Posterior cingulate gyrus (tissue), 11 donors: ENCODE results near the gene NUMBL.

Experiments used
- DNase-seq, 10 donors: peaks; one replicate each; pipeline versions ENCODE4 v3.0.0 to v3.0.0-alpha.2; 2020 to 2021; ENCODE audit warnings: mixed read lengths in 3 of 10
- intact Hi-C: fragments of 100-400 bp; cut with DNase I; formaldehyde crosslinking; loops from one replicate; pipeline ENCODE4 v1.15.1; 2023

Gene NUMBL

DNA sequence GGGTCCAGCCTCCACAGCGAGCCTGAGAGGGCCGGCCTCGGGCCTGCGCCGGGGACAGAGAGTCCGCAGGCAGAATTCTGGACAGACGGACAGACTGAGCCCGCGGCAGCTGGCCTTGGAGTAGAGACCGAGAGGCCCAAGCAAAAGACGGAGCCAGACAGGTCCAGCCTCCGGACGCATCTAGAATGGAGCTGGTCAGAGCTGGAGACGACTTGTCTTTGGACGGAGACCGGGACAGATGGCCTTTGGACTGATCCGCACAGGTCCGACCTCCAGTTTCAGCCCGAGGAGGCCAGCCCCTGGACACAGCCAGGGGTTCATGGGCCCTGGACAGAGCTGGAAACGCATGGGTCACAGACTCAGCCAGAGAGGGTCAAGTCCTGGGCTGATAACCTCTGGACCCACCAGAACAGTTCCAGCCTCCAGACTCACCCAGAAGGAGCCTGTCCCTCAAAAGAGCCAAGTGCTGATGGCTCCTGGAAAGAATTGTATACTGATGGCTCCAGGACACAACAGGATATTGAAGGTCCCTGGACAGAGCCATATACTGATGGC lies 27.0 kb upstream of the NUMBL start:
- peak in 3 of 10 donors; percentile 22 to 88 (median 22) for DNase-seq
- intact Hi-C loops = loop anchor here (2.0 to 10.0 kb wide), 3 partner anchors 33 to 545 kb away; partner anchors contain the start of genes ACTMAP and SNRPA

- DNase-seq = peak; percentile 99 to 100 (median 100)
Observed at GRCh38 chr19:40716482-40717324, 26.3 kb upstream of the NUMBL start, which contains the start of the genes COQ8B and ITPKC. COQ8B (minus strand) TSS chr19:40716886; CDS start chr19:40714632, 2,254 bp downstream. ITPKC (plus strand) TSS chr19:40717112; CDS start chr19:40717136, 24 bp downstream.

GRCh38 chr19:40716031-40716481 lies 25.6 kb upstream of the NUMBL start:
- peak in 1 of 10 donors; percentile 67 for DNase-seq
- intact Hi-C loops = loop anchor here (2.0 to 10.0 kb wide), 3 partner anchors 35 to 547 kb away; partner anchors contain the start of genes ACTMAP and SNRPA

More at GRCh38 chr19:40716482-40717324, 26.3 kb upstream of the NUMBL start, which contains the start of the genes COQ8B and ITPKC:
- intact Hi-C loops = loop anchor here (2.0 to 10.0 kb wide), 3 partner anchors 34 to 546 kb away; partner anchors contain the start of genes ACTMAP and SNRPA

GRCh38 chr19:40714441-40715299 lies 24.2 kb upstream of the NUMBL start:
- intact Hi-C loops = loop anchor here (1.0 to 10.0 kb wide), 3 partner anchors 23 to 90 kb away; no protein-coding TSS in a partner anchor
- DNase-seq = peak; percentile 94 to 99 (median 96)

- intact Hi-C loops = loop anchor here (10.0 kb wide), 1 partner anchor 91 kb away; no protein-coding TSS in a partner anchor
- DNase-seq = peak in 1 of 10 donors; percentile 44
Observed at GRCh38 chr19:40713939-40714338, 23.5 kb upstream of the NUMBL start.

GRCh38 chr19:40709817-40710216 lies 19.4 kb upstream of the NUMBL start:
- peak in 1 of 10 donors; percentile 39 for DNase-seq
- intact Hi-C loops = loop anchor here (10.0 kb wide), 1 partner anchor 95 kb away; no protein-coding TSS in a partner anchor

- intact Hi-C loops = no loop called here
- DNase-seq = no peak
Observed at GRCh38 chr19:40707615-40708014, 17.2 kb upstream of the NUMBL start.

DNA sequence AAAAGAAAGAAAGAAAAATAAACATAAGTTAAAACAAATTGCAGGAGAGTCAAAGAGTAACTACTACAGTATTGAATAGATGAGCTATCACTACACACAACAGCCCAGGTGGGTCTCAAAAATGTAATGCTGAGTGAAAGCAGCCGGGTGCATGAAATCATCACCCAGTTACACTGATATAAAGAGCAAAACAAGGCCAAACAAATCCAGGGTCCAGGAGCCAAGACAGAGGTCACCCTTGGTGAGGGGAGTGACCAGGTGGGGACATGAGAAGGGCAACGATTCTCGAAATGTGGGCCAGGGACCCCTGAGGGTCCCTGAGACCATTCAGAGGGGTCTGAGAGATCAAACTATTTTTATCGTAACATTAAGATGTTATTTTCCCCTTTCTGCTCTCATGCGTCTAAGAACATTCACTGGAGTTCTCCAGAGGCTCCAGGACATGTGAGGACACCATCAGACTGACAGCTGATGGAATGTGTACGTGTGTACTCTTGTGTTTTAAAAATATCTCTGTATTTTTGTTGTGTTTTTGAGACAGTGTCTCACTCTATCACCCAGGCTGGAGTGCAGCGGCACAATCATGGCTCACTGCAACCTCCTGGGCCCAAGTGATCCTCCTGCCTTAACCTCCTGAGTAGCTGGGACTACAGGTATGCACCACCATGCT lies 15.6 kb upstream of the NUMBL start:
- DNase-seq = peak in 1 of 10 donors; percentile 33
- intact Hi-C loops = no loop called here

GRCh38 chr19:40705362-40705651 lies 14.9 kb upstream of the NUMBL start:
- intact Hi-C loops = no loop called here
- no peak for DNase-seq

GRCh38 chr19:40704491-40705361 lies 14.3 kb upstream of the NUMBL start:
- intact Hi-C loops = no loop called here

DNA sequence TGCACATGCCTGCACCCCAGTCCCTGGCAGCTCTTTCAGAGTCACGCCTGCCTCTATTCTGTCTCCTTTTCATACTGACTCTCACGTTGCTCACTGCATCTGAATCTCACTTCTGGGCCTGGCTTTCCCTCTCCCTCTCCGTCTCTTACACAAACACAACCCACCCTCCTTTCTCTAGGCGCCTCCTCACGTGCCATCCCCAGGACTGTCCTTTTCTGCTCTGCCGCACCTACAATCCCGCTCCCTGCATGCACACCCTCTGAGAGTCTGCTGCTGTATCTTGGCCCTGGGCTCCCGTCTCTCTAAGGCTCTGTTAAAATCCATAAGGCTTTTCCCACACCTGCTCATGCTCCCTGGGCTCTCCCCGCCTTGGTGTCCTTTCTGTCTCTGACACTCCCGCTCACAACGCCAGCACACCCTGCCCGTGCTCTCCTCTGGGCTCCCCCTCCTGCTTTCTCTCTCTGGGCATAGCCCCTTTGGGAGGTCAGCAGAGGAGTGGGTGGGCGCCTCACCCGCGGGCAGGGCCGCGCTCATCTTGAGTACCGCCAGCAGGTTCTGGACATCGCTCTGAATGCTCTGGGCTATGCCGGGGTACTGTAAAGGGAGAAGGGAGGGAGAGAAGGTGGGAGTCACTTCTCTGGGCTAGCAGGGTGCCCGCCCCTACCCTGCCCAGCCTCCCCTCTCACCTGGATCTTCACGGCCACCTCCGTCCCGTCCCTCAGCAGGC lies 12.7 kb upstream of the NUMBL start:
- DNase-seq = peak in 3 of 10 donors; percentile 38 to 85 (median 63)
- intact Hi-C loops = no loop called here

More at GRCh38 chr19:40704491-40705361, 14.3 kb upstream of the NUMBL start:
- no peak for DNase-seq

DNA sequence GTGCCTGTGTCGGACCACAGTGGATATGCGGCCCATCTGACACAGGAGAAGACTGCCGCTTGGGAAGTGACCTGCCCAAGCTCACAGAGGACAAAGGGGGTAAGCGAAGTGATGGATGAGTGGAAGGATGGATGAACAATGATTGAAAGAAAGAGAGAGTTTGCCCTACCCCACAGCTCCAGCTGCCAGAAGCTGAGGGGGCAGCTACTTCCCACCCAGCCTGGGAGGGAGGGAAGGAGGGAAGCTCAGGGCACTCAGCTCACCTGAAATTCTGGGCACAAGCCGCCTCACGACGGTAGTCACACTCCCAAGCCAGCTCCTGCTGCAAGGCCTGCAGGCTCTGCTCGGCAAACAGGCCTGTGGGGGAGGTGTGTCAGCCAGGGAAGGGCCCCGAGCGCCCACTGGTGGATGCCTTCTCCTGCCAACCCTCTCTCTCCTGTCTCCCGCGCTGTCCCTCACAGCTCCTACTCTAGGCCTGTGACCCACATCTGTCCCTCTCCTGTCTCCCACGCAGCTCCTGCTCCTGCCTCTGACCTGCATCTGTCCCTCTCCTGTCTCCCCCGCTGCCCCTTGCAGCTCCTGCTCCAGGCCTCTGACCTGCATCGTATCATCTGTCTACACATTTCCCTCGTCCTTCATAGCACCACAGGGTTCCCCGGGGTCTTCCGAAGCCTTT lies 12.0 kb upstream of the NUMBL start:
- intact Hi-C loops = no loop called here
- peak in 9 of 10 donors; percentile 30 to 96 (median 74) for DNase-seq

GRCh38 chr19:40701758-40702157 lies 11.3 kb upstream of the NUMBL start:
- no peak for DNase-seq
- intact Hi-C loops = no loop called here

GRCh38 chr19:40700083-40700482 lies 9.6 kb upstream of the NUMBL start:
- intact Hi-C loops = no loop called here
- peak in 1 of 10 donors; percentile 70 for DNase-seq

- intact Hi-C loops = no loop called here
- no peak for DNase-seq
Observed at GRCh38 chr19:40697007-40697406, 6.6 kb upstream of the NUMBL start.

DNA sequence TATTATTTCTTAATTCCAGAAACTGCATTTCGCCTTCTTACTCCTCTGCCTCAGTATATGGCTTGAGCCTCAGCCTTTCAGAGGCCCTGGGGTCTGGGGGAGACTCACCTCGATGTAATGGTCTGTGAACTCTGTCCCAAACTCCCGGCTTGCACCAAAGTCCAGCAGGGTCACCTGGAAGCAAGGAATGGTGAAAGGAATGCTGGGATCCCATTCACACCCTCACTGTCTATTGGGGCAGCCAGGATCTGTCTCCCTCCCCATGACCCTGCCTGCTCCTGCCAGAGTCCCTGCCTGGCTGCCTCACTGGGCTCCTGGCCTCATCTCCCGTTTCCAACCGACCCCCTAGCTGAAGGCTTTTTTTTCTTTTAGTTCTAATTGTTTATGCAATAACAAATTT lies 5.4 kb upstream of the NUMBL start:
- intact Hi-C loops = no loop called here
- DNase-seq = no peak

DNA sequence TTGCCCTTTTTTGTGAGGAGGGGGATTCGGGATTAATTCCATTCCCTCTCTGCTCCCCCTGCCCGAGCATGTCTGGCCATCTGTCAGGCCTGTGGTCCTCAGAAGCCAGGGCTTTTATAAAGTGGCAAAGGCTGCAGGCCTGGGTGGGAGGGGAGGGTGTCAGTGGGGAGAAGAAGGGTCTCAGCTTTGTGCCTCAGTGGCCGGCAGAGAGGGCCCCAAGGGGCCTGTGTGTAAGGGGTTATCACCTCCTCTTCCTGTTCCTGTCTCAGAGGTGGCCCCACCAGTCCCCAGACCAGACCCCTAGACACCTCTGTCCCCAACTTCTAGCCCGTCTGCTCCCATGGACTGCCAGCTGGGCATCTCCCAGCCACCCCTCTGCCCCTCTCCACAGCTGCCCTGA lies 3.4 kb upstream of the NUMBL start:
- peak in 2 of 10 donors; percentile 1 to 55 for DNase-seq
- intact Hi-C loops = no loop called here
